ENCODE measurements around the gene RICTOR. TPM values are rescaled to one million over a fixed set of nuclear protein-coding genes. Genes with fewer than 3 reads are reported as not detected.

The RICTOR gene
- total RNA-seq, 1 donor from 2014 or later, result 41.3 TPM

DNA sequence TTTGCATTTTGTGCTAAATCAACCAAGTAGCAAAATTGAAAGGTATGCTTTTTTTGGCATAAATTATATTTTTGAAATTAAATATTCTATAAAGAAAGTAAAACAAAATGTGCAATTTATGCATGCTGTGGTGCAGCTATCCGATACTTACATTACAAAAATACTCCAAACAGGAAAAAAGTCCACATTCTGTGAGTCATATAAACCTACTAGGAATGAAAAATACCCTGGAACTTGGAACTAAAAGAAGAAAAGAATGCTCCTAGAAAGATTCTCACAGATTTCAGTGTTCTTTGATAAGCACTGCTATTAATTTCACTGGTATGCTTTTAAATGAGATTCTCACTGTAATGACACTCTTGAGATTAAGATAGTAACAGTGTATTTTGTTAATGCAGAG is 135.8 kb downstream of the RICTOR start:
- H3K4me3 ChIP-seq, result no peak overlapping the region
- H3K9me3 ChIP-seq (ENCODE audit: low read depth), result no peaks in the 10 kb centered on the region
- no peak overlapping the region for H3K4me2 ChIP-seq
- no peaks in the 10 kb centered on the region for H3K27me3 ChIP-seq
- no peak overlapping the region for H2AFZ ChIP-seq (replicated peaks)
- H3K79me2 ChIP-seq (ENCODE audit: low read depth), result no peaks in the 10 kb centered on the region
- no peak overlapping the region for H3K9ac ChIP-seq
- H3K27me3 Mint-ChIP-seq (ENCODE audit: insufficient read depth, low read depth), result peaks cover 7% of the 10 kb centered on the region
- H3K27ac ChIP-seq, result no peak overlapping the region
- no peaks in the 10 kb centered on the region for H4K20me1 ChIP-seq (ENCODE audit: low read depth)
- no peak overlapping the region for H3K27ac Mint-ChIP-seq
- H3K4me3 Mint-ChIP-seq, result no peak overlapping the region
- H3K36me3 Mint-ChIP-seq, result peaks cover 9% of the 10 kb centered on the region
- no peaks in the 10 kb centered on the region for H3K9me3 Mint-ChIP-seq
- no peaks in the 10 kb centered on the region for H3F3A ChIP-seq (ENCODE audit: low read depth)
- H3K36me3 ChIP-seq, result peaks cover 6% of the 10 kb centered on the region
- no peaks in the 10 kb centered on the region for H3K4me1 Mint-ChIP-seq
- no peaks in the 10 kb centered on the region for H3K4me1 ChIP-seq
- no peak for DNase-seq (ENCODE audit: low spot score)
- TF ChIP-seq, protein P1, sequence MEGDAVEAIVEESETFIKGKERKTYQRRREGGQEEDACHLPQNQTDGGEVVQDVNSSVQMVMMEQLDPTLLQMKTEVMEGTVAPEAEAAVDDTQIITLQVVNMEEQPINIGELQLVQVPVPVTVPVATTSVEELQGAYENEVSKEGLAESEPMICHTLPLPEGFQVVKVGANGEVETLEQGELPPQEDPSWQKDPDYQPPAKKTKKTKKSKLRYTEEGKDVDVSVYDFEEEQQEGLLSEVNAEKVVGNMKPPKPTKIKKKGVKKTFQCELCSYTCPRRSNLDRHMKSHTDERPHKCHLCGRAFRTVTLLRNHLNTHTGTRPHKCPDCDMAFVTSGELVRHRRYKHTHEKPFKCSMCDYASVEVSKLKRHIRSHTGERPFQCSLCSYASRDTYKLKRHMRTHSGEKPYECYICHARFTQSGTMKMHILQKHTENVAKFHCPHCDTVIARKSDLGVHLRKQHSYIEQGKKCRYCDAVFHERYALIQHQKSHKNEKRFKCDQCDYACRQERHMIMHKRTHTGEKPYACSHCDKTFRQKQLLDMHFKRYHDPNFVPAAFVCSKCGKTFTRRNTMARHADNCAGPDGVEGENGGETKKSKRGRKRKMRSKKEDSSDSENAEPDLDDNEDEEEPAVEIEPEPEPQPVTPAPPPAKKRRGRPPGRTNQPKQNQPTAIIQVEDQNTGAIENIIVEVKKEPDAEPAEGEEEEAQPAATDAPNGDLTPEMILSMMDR (IDR thresholded peaks at IDR 0.05), result no peak
- no peak for TF ChIP-seq EZH2phosphoT487 (IDR thresholded peaks at IDR 0.05)

DNA sequence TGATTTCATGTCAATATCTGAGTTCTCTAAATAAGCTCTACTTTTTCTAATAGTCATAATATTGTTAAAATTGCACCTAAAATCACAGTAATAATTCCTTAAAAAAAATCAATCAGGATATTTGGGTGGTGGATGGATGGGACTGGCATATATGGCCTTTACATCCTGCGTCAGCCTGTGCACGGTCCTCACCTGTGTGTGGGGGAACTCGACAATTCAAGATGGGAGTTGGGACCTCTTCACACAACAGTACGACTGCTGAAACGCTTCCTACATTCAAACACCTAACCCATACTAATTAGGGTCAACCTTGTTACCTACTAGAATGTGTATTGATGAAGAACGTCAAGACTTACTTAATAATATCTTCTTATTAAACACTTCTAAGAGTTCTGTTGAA is 137.9 kb downstream of the RICTOR start:
- H3K27me3 Mint-ChIP-seq (ENCODE audit: insufficient read depth, low read depth), result peaks cover 7% of the 10 kb centered on the region
- no peak overlapping the region for H3K4me3 Mint-ChIP-seq

DNA sequence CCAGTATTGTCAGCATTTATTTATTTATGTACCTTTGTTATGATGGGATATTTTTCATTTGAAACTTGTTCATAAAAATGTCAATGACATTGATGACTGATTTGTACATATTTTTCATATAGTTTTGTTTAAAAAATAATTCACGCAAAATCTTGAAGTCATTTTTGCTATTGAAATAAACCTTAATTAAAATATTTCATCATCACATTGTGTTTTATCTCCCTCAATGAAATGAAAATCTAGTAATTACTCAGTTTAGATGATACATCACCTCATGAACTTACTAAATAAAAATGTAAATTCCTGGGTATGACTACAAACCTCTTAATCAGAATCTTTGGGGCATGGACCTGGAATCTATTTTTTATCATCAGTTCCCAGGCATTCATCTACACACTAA is 138.8 kb downstream of the RICTOR start:
- H3K9ac ChIP-seq, result no peak overlapping the region
- DNase-seq (ENCODE audit: low spot score), result no peak
- H3K36me3 ChIP-seq, result no peaks in the 10 kb centered on the region
- no peak overlapping the region for H3K4me3 Mint-ChIP-seq
- H3F3A ChIP-seq (ENCODE audit: low read depth), result no peaks in the 10 kb centered on the region
- H3K4me1 ChIP-seq, result no peaks in the 10 kb centered on the region
- H2AFZ ChIP-seq (replicated peaks), result no peak overlapping the region
- no peak overlapping the region for H3K27ac Mint-ChIP-seq
- no peaks in the 10 kb centered on the region for H3K79me2 ChIP-seq (ENCODE audit: low read depth)
- no peaks in the 10 kb centered on the region for H3K9me3 Mint-ChIP-seq
- H3K27ac ChIP-seq, result no peak overlapping the region
- peaks cover 7% of the 10 kb centered on the region for H3K27me3 Mint-ChIP-seq (ENCODE audit: insufficient read depth, low read depth)
- H3K27me3 ChIP-seq, result no peaks in the 10 kb centered on the region
- no peaks in the 10 kb centered on the region for H3K9me3 ChIP-seq (ENCODE audit: low read depth)
- no peak overlapping the region for H3K4me3 ChIP-seq
- H3K4me1 Mint-ChIP-seq, result no peaks in the 10 kb centered on the region
- peaks cover 6% of the 10 kb centered on the region for H3K36me3 Mint-ChIP-seq
- TF ChIP-seq EZH2phosphoT487 (IDR thresholded peaks at IDR 0.05) (no peak), EZH2 (IDR thresholded peaks at IDR 0.05) (no peak)
- TF ChIP-seq, protein P1 (IDR thresholded peaks at IDR 0.05), result no peak
- H3K4me2 ChIP-seq, result no peak overlapping the region
- H4K20me1 ChIP-seq (ENCODE audit: low read depth), result no peaks in the 10 kb centered on the region

More for the DNA sequence above, 137.9 kb downstream of the RICTOR start:
- H3K27me3 ChIP-seq, result no peaks in the 10 kb centered on the region
- no peak overlapping the region for H3K27ac Mint-ChIP-seq
- no peaks in the 10 kb centered on the region for H3K4me1 Mint-ChIP-seq
- no peak for DNase-seq (ENCODE audit: low spot score)
- H3K9me3 Mint-ChIP-seq, result no peaks in the 10 kb centered on the region
- no peaks in the 10 kb centered on the region for H3K4me1 ChIP-seq
- no peak overlapping the region for H2AFZ ChIP-seq (replicated peaks)
- no peaks in the 10 kb centered on the region for H3K79me2 ChIP-seq (ENCODE audit: low read depth)
- H3F3A ChIP-seq (ENCODE audit: low read depth), result no peaks in the 10 kb centered on the region
- peaks cover 5% of the 10 kb centered on the region for H3K36me3 ChIP-seq
- H3K4me2 ChIP-seq, result no peak overlapping the region
- no peaks in the 10 kb centered on the region for H3K9me3 ChIP-seq (ENCODE audit: low read depth)
- TF ChIP-seq EZH2 (IDR thresholded peaks at IDR 0.05), result no peak
- no peak overlapping the region for H3K4me3 ChIP-seq
- H3K36me3 Mint-ChIP-seq, result peaks cover 6% of the 10 kb centered on the region
- H3K27ac ChIP-seq, result no peak overlapping the region
- H4K20me1 ChIP-seq (ENCODE audit: low read depth), result no peaks in the 10 kb centered on the region
- H3K9ac ChIP-seq, result no peak overlapping the region

DNA sequence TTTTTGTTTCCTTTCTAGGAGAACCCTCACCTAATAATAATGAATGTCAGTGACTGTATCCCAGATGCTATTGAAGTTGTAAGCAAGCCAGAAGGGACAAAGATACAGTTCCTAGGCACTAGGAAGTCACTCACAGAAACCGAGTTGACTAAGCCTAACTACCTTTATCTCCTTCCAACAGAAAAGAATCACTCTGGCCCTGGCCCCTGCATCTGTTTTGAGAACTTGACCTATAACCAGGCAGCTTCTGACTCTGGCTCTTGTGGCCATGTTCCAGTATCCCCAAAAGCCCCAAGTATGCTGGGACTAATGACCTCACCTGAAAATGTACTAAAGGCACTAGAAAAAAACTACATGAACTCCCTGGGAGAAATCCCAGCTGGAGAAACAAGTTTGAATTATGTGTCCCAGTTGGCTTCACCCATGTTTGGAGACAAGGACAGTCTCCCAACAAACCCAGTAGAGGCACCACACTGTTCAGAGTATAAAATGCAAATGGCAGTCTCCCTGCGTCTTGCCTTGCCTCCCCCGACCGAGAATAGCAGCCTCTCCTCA is 141.3 kb downstream of the RICTOR start:
- no peaks in the 10 kb centered on the region for H3F3A ChIP-seq (ENCODE audit: low read depth)
- Mint-ChIP-seq H3K27ac (no peak overlapping the region), H3K9me3 (no peaks in the 10 kb centered on the region), H3K4me1 (no peaks in the 10 kb centered on the region), H3K36me3 (peaks cover 6% of the 10 kb centered on the region), H3K4me3 (no peak overlapping the region), H3K27me3 (ENCODE audit: insufficient read depth, low read depth) (peaks cover 7% of the 10 kb centered on the region)
- no peaks in the 10 kb centered on the region for H3K4me1 ChIP-seq
- no peaks in the 10 kb centered on the region for H3K79me2 ChIP-seq (ENCODE audit: low read depth)
- no peak overlapping the region for H3K4me2 ChIP-seq
- TF ChIP-seq EZH2phosphoT487 (IDR thresholded peaks at IDR 0.05), result no peak
- TF ChIP-seq EZH2 (IDR thresholded peaks at IDR 0.05), result no peak
- TF ChIP-seq, protein P1 (IDR thresholded peaks at IDR 0.05), result no peak
- no peaks in the 10 kb centered on the region for H3K36me3 ChIP-seq
- H3K9ac ChIP-seq, result no peak overlapping the region
- no peaks in the 10 kb centered on the region for H4K20me1 ChIP-seq (ENCODE audit: low read depth)
- no peak for DNase-seq (ENCODE audit: low spot score)
- no peak overlapping the region for H2AFZ ChIP-seq (replicated peaks)
- no peak overlapping the region for H3K4me3 ChIP-seq
- no peak overlapping the region for H3K27ac ChIP-seq
- no peaks in the 10 kb centered on the region for H3K9me3 ChIP-seq (ENCODE audit: low read depth)
- H3K27me3 ChIP-seq, result no peaks in the 10 kb centered on the region

Data from neural progenitor cell (in vitro differentiated cells).